ENCODE data around the gene YAP1.

Gene YAP1

GRCh38 chr11:102230911-102231310, 120.7 kb downstream of the YAP1 start:
- no peak for DNase-seq (ENCODE audit: extremely low read depth, low read depth)
- no peak for TF ChIP-seq CTCF (IDR thresholded peaks at IDR 0.05; ENCODE audit: low read depth, low read length, missing control alignments)
- H3K4me3 ChIP-seq (replicated peaks; ENCODE audit: low read depth, low read length), result no peak overlapping the region

GRCh38 chr11:102234779-102235439, 124.7 kb downstream of the YAP1 start:
- TF ChIP-seq CTCF (IDR thresholded peaks at IDR 0.05; ENCODE audit: low read depth, low read length, missing control alignments), result no peak
- H3K4me3 ChIP-seq (replicated peaks; ENCODE audit: low read depth, low read length), result no peak overlapping the region
- no peak for DNase-seq (ENCODE audit: extremely low read depth, low read depth)

GRCh38 chr11:102237096-102237735, 127.0 kb downstream of the YAP1 start:
- no peak for TF ChIP-seq CTCF (IDR thresholded peaks at IDR 0.05; ENCODE audit: low read depth, low read length, missing control alignments)
- DNase-seq (ENCODE audit: extremely low read depth, low read depth), result no peak
- H3K4me3 ChIP-seq (replicated peaks; ENCODE audit: low read depth, low read length), result no peak overlapping the region

- TF ChIP-seq CTCF (IDR thresholded peaks at IDR 0.05; ENCODE audit: low read depth, low read length, missing control alignments), result no peak
- DNase-seq (ENCODE audit: extremely low read depth, low read depth), result no peak
- H3K4me3 ChIP-seq (replicated peaks; ENCODE audit: low read depth, low read length), result no peak overlapping the region
These were observed 128.2 kb downstream of the YAP1 start for GRCh38 chr11:102238391-102238821.

- TF ChIP-seq CTCF (IDR thresholded peaks at IDR 0.05; ENCODE audit: low read depth, low read length, missing control alignments), result no peak
These were observed 129.2 kb downstream of the YAP1 start for GRCh38 chr11:102239448-102239847.

GRCh38 chr11:102239911-102240310, 129.7 kb downstream of the YAP1 start:
- H3K4me3 ChIP-seq (replicated peaks; ENCODE audit: low read depth, low read length), result no peak overlapping the region
- no peak for DNase-seq (ENCODE audit: extremely low read depth, low read depth)
- no peak for TF ChIP-seq CTCF (IDR thresholded peaks at IDR 0.05; ENCODE audit: low read depth, low read length, missing control alignments)

More at GRCh38 chr11:102239448-102239847, 129.2 kb downstream of the YAP1 start:
- H3K4me3 ChIP-seq (replicated peaks; ENCODE audit: low read depth, low read length), result no peak overlapping the region
- DNase-seq (ENCODE audit: extremely low read depth, low read depth), result no peak

Measured in HFF-Myc (cell line).